Fibroblast of lung (primary cell): ENCODE data around the gene GMEB1.

ENCODE experiments used
- CTCF ChIP-seq, 2 donors: IDR thresholded peaks in 1 of 2; conservative IDR thresholded peaks in 1 of 2; 1 replicate in 1 of 2; 2 replicates in 1 of 2; pipeline ENCODE4 v1.5.1; 2011 to 2012; ENCODE audit warnings: low read length in 2 of 2, control low read depth in 1 of 2, inconsistent platforms in 1 of 2, low read depth in 1 of 2, mild to moderate bottlenecking in 1 of 2
- EZH2 ChIP-seq: IDR thresholded peaks from 2 replicates; pipeline ENCODE4 v1.5.1; 2012; ENCODE audit warnings: low read length, control low read depth, mild to moderate bottlenecking; ENCODE audit errors: missing control alignments

GRCh38 chr1:28644494-28644893 lies 24.1 kb upstream of the GMEB1 start:
- TF ChIP-seq CTCF (conservative IDR thresholded peaks at IDR 0.05 in 1 of 2, IDR thresholded peaks at IDR 0.05 in 1 of 2; ENCODE audit: low read depth in 1 of 2, low read length in 2 of 2) (no peak), EZH2 (no peak)
